Astrocyte of the spinal cord (primary cell): Measurements from ENCODE around the gene EVPL.

Experiments used
- DNase-seq: peaks from one replicate; pipeline ENCODE4 v3.0.0; 2011; ENCODE audit warnings: low read depth, low spot score
- H3K4me3 ChIP-seq: 2 replicates; pipeline ENCODE4 v1.5.1; 2011; ENCODE audit warnings: low read depth, mild to moderate bottlenecking, low read length, moderate library complexity
- in situ Hi-C: cut with HindIII; loops from 2 replicates; pipeline ENCODE4 v1.10.0; 2017; ENCODE audit warnings: low sequenced_read_pairs
- TF ChIP-seq, protein P1 (sequence below): IDR thresholded peaks from 2 replicates; pipeline ENCODE4 v1.5.1; 2012; ENCODE audit warnings: low read depth, mild to moderate bottlenecking, low read length, inconsistent platforms

The EVPL gene

DNA sequence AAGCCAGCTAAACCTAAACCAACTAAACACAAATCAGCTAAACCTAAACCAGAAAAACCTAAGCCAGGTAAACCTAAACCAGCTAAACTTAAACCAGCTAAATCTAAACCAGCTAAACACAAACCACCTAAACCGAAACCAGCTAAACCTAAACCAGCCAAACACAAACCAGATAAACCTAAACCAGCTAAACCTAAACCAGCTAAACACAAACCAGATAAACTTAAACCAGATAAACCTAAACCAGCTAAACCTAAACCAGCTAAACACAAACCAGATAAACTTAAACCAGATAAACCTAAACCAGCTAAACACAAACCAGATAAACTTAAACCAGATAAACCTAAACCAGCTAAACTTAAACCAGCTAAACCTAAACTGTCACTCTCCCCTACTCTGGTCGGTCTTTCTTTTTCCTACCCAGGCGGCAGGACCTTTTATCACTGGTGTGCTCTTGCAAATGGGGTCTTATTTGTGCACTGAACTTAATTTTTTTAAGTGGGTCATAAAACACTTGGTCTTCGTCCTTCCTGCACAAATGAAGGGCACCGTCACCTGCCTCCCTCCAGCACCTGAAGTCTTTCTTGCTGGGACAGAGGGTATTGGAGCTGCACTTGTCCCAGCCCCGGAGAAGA is 7.2 kb downstream of the EVPL start:
- no peak overlapping the region for H3K4me3 ChIP-seq
- in situ Hi-C loops, result no loop called here
- TF ChIP-seq, protein P1, sequence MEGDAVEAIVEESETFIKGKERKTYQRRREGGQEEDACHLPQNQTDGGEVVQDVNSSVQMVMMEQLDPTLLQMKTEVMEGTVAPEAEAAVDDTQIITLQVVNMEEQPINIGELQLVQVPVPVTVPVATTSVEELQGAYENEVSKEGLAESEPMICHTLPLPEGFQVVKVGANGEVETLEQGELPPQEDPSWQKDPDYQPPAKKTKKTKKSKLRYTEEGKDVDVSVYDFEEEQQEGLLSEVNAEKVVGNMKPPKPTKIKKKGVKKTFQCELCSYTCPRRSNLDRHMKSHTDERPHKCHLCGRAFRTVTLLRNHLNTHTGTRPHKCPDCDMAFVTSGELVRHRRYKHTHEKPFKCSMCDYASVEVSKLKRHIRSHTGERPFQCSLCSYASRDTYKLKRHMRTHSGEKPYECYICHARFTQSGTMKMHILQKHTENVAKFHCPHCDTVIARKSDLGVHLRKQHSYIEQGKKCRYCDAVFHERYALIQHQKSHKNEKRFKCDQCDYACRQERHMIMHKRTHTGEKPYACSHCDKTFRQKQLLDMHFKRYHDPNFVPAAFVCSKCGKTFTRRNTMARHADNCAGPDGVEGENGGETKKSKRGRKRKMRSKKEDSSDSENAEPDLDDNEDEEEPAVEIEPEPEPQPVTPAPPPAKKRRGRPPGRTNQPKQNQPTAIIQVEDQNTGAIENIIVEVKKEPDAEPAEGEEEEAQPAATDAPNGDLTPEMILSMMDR, result no peak
- no peak for DNase-seq

DNA sequence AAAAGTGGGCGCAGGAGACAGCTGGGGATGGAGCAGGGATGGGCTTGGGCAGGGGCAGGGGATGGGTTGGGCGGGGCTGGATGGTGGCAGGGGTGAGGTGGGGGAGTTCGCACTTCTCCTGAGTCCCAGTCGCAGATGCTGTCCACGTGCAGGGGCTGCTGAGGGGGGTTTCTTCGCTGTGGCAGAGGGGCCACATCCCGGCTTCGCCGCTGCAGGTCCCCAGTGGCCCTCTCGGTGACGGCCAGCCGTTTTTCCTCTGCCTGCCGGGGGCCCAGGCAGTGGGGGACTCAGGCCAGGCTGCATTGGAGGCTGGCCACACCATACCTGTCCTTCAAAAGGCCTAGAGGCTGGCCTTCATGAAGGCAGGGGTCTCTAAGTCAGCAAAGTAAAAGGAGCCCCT is 8.3 kb downstream of the EVPL start:
- H3K4me3 ChIP-seq, result no peak overlapping the region
- in situ Hi-C loops, result no loop called here
- no peak for DNase-seq
- TF ChIP-seq, protein P1, result no peak

DNA sequence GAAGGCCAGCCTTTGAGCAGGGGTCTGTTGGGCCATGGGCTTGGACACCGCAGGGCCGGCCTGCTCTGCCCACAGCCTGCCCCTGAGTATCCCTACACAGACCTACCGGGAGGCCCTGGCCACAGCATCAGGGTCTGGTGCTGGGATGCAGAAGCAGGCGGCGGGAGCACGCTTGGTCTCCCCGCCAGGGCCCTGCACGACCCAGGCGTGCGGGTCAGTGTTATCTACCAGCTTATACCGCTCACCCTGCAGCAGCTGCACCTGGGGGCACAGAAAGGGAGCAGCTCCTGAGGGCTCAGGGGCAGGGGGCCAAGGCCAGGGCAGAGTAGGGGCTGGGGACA is 8.8 kb downstream of the EVPL start:
- TF ChIP-seq, protein P1, result no peak
- in situ Hi-C loops, result no loop called here
- H3K4me3 ChIP-seq, result no peak overlapping the region
- DNase-seq, result no peak

GRCh38 chr17:76017481-76018339 is 9.4 kb downstream of the EVPL start:
- H3K4me3 ChIP-seq, result no peak overlapping the region
- in situ Hi-C loops, result no loop called here
- no peak for DNase-seq
- TF ChIP-seq, protein P1, result no peak

DNA sequence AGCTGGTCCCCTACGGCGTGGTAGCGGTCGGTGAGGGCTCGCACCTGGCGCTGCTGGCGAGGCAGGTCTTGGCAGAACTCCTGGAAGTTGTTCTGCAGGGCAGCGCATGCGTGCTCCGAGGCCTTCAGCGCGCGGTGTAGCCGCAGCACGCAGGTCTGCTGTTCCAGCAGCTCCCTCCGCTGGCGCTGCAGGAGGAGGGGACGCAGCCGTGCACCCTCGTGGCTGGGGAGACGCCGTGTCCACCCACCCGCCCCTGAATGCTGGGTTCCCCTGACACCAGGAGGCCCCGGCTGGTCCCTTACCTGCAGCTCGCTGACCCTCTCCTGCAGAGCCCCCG is 12.2 kb downstream of the EVPL start:
- in situ Hi-C loops, result no loop called here
- H3K4me3 ChIP-seq, result no peak overlapping the region
- TF ChIP-seq, protein P1, result no peak
- no peak for DNase-seq

- H3K4me3 ChIP-seq, result no peak overlapping the region
- TF ChIP-seq, protein P1, result peak; percentile 96
- peak; percentile 62 for DNase-seq
- in situ Hi-C loops, result no loop called here
Measured at GRCh38 chr17:76014100-76014924, 12.8 kb downstream of the EVPL start.
